ENCODE data around the gene MBNL1. TPM values are rescaled to one million over a fixed set of nuclear protein-coding genes. Genes with fewer than 3 reads are reported as not detected.

MBNL1 gene
- total and polyA plus RNA-seq, 2 of the 13 experiments (the other 11 are each of a cell fraction or from before 2014, with no cell fraction given) = 27.1 to 55.4 TPM

GRCh38 chr3:152328841-152329240 is 60.1 kb downstream of the MBNL1 start (continued):
- TF ChIP-seq ATF4 (CRISPR knock-in tag; IDR thresholded peaks at IDR 0.05) (peak in 1 of 2 experiments; percentile 59; a peak in 1 of 4 replicates), MEF2D (CRISPR knock-in tag; IDR thresholded peaks at IDR 0.05) (peak; percentile 34; the same call in 1 of the 2 replicates), ZBTB8A (CRISPR knock-in tag; IDR thresholded peaks at IDR 0.05; ENCODE audit: borderline replicate concordance, low read depth) (no peak), JUNB (CRISPR knock-in tag; IDR thresholded peaks at IDR 0.05; ENCODE audit: borderline replicate concordance) (peak; percentile 73; the same call in 1 of the 2 replicates), ZBTB10 (CRISPR knock-in tag; IDR thresholded peaks at IDR 0.05; ENCODE audit: borderline replicate concordance) (no peak), ZNF761 (CRISPR knock-in tag; conservative IDR thresholded peaks at IDR 0.05) (no peak), FOSL1 (CRISPR knock-in tag; IDR thresholded peaks at IDR 0.05; ENCODE audit: borderline replicate concordance) (peak; percentile 53; the same call in 1 of the 2 replicates), ATF2 (CRISPR knock-in tag; IDR thresholded peaks at IDR 0.05) (no peak), PHF21A (CRISPR knock-in tag; IDR thresholded peaks at IDR 0.05) (no peak), ZFX (CRISPR knock-in tag; IDR thresholded peaks at IDR 0.05; ENCODE audit: low read depth) (no peak), RORA (CRISPR knock-in tag; IDR thresholded peaks at IDR 0.05) (no peak), PRDM10 (CRISPR knock-in tag; IDR thresholded peaks at IDR 0.05; ENCODE audit: low read depth) (no peak)
